ENCODE data around the gene TBCD.

GRCh38 chr17:82950525-82951102 is 198.7 kb downstream of the TBCD start:
- TF ChIP-seq CTCF (IDR thresholded peaks at IDR 0.05) (no peak), POLR2A (IDR thresholded peaks at IDR 0.05) (no peak)
